ENCODE measurements around the gene MRPL4.

The MRPL4 gene

GRCh38 chr19:10211061-10211460, 41.0 kb upstream of the MRPL4 start:
- no peak for TF ChIP-seq CTCF (conservative IDR thresholded peaks at IDR 0.05; ENCODE audit: low read depth, low read length)
- H3K4me3 ChIP-seq (ENCODE audit: low read length): no peak overlapping the region
- DNase-seq (ENCODE audit: low read depth): no peak

GRCh38 chr19:10211691-10212090, 40.3 kb upstream of the MRPL4 start:
- TF ChIP-seq CTCF (conservative IDR thresholded peaks at IDR 0.05; ENCODE audit: low read depth, low read length): no peak
- H3K4me3 ChIP-seq (ENCODE audit: low read length): no peak overlapping the region
- no peak for DNase-seq (ENCODE audit: low read depth)

GRCh38 chr19:10214784-10215183, 37.2 kb upstream of the MRPL4 start:
- no peak for DNase-seq (ENCODE audit: low read depth)
- TF ChIP-seq CTCF (conservative IDR thresholded peaks at IDR 0.05; ENCODE audit: low read depth, low read length): no peak
- no peak overlapping the region for H3K4me3 ChIP-seq (ENCODE audit: low read length)

GRCh38 chr19:10217085-10217484, 34.9 kb upstream of the MRPL4 start:
- no peak for TF ChIP-seq CTCF (conservative IDR thresholded peaks at IDR 0.05; ENCODE audit: low read depth, low read length)
- DNase-seq (ENCODE audit: low read depth): no peak

GRCh38 chr19:10219678-10220077, 32.3 kb upstream of the MRPL4 start:
- TF ChIP-seq CTCF (conservative IDR thresholded peaks at IDR 0.05; ENCODE audit: low read depth, low read length): peak; percentile 52
- no peak overlapping the region for H3K4me3 ChIP-seq (ENCODE audit: low read length)
- no peak for DNase-seq (ENCODE audit: low read depth)

More at GRCh38 chr19:10217085-10217484, 34.9 kb upstream of the MRPL4 start:
- H3K4me3 ChIP-seq (ENCODE audit: low read length): no peak overlapping the region

- DNase-seq (ENCODE audit: low read depth): no peak
- no peak for TF ChIP-seq CTCF (conservative IDR thresholded peaks at IDR 0.05; ENCODE audit: low read depth, low read length)
- no peak overlapping the region for H3K4me3 ChIP-seq (ENCODE audit: low read length)
Observed at GRCh38 chr19:10220695-10221094, 31.3 kb upstream of the MRPL4 start.

- no peak for TF ChIP-seq CTCF (conservative IDR thresholded peaks at IDR 0.05; ENCODE audit: low read depth, low read length)
- DNase-seq (ENCODE audit: low read depth): no peak
- H3K4me3 ChIP-seq (ENCODE audit: low read length): no peak overlapping the region
Observed at GRCh38 chr19:10222201-10222890, 29.7 kb upstream of the MRPL4 start.

All from retinal pigment epithelial cell (primary cell).